ENCODE measurements around the gene ATP2B2.

Gene ATP2B2

DNA sequence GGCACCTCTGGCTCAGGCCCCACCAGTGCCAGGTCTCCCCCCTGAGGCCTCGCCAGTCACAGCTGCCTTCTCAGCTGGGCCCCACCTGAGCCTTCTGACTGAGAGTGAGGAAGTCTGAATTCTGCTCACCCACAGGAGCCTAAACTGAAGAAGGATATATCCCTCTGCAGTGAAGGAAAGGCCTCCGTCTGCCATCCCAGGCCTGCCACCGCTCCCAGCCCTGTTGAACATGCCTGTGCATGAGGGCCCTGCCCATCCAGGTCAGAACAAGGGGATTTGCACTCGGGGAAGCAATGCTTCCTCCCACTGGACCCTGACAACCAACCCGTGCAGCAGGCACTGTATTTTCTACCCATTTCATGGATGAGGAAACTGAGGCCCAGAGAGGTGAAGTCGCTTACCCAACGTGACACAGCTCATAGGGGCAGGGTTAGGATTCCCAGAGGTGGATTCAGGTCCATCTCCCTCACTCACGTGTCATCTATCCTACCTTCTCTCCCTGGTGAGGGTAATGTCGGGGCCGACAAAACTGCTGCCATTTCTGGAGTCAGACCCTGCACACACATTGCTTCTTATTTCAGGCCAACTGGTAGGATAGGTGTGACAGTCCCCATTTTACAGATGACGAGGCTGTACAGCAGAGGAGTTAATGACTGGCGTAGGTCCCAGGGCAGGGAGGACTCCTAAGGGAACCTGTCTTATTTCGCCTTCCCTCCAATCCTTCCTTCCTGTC is 22.6 kb downstream of the ATP2B2 start:
- Mint-ChIP-seq H3K36me3 (peaks cover 13% of the 10 kb centered on the region), H3K4me1 (no peaks in the 10 kb centered on the region), H3K4me3 (no peak overlapping the region), H3K27me3 (no peaks in the 10 kb centered on the region), H3K9me3 (peaks cover 14% of the 10 kb centered on the region), H3K27ac (no peak overlapping the region)
- no peak for ATAC-seq

DNA sequence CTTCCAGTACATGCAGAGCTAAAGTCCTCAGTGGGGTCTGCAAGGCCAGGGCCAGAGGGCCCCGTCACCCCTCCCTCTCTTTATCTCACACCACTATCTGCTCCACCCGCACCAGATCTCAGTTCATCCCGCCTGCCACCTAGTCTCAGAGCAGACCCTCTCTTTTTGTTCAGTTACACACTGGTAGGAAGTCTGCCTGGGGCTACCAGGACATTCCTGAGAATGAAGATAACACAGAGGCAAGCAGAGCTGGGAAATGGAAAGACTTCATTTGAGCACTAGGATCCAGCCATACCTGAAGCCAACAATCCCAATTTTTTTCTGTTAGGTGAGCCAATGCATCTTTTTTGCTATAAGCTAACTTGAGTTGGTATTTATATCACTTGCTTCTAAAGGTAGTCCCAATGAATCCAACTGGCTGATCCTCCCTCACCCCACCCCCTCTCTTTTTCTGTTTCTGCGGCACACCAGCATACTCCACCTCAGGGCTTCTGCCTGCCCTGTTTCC is 24.5 kb downstream of the ATP2B2 start:
- Mint-ChIP-seq H3K4me3 (no peak overlapping the region), H3K27me3 (no peaks in the 10 kb centered on the region), H3K27ac (no peak overlapping the region), H3K9me3 (peaks cover 17% of the 10 kb centered on the region), H3K36me3 (peaks cover 13% of the 10 kb centered on the region), H3K4me1 (no peaks in the 10 kb centered on the region)
- no peak for ATAC-seq

DNA sequence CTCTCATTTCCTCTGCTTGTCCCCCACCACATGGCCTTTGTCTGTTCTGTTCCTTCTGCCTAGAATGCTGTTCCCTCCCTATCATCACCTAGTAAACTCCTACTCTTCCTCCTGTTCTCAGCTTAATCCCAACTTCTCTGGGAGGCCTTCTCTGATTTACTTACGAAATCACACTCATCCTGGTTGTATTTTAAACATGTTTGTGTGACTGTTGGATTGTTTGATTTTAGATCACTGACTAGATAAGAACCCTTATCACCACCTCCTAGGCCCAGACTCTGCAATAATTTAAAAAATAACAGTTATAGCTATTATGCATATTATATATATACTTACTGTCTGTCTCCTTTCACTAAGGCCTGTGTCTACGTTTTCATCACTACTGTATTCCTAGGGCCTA is 26.1 kb downstream of the ATP2B2 start:
- Mint-ChIP-seq H3K27me3 (no peaks in the 10 kb centered on the region), H3K4me3 (no peak overlapping the region), H3K36me3 (peaks cover 13% of the 10 kb centered on the region), H3K27ac (no peak overlapping the region), H3K9me3 (peaks cover 17% of the 10 kb centered on the region), H3K4me1 (peaks cover 8% of the 10 kb centered on the region)
- no peak for ATAC-seq

DNA sequence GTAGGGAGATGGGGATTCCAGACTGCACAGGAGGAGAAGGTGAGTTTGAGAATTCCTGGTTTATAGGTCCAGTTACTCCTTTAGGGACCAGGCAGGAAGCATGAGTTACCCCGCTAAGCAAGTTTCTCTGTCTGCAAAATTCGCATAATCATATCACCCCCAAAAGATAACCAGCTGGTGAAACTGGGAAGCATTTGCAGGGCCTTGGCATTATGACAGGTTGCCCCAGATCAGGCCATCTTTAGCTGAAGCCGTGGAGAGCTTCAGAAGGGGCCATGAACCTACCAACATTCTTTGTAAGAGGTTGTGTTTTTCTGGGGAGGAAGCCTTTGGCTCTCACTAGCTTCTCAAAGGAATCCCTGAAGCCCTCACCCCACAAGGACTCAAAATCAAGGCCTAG is 29.4 kb downstream of the ATP2B2 start:
- peaks cover 30% of the 10 kb centered on the region for H3K27me3 Mint-ChIP-seq
- no peak overlapping the region for H3K4me3 Mint-ChIP-seq
- no peak for ATAC-seq
- H3K9me3 Mint-ChIP-seq, result peaks cover 17% of the 10 kb centered on the region
- H3K4me1 Mint-ChIP-seq, result peaks cover 13% of the 10 kb centered on the region
- H3K27ac Mint-ChIP-seq, result no peak overlapping the region
- H3K36me3 Mint-ChIP-seq, result peaks cover 13% of the 10 kb centered on the region

DNA sequence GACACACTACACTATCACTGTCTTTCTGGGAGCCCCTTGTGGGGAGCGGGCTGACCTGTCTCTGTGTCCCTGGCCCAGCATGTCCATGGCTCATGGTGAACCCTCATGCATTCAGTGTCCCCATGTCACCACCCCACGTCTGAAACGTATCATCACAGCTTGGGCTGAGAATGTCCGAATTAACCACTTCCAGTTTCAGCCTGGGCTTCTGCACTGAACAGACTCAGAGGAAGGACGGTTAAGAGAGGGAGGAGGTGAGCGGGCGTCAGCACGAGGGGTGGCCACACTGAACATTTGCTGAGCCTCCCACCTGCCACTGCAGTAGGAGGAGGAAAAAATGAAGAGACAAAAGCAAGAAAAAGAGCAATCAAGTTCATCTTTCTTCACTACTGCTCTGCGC is 30.5 kb downstream of the ATP2B2 start:
- Mint-ChIP-seq H3K27me3 (peaks cover 41% of the 10 kb centered on the region), H3K36me3 (peaks cover 13% of the 10 kb centered on the region), H3K9me3 (peaks cover 17% of the 10 kb centered on the region), H3K27ac (peak overlapping the region; percentile 9), H3K4me1 (peaks cover 15% of the 10 kb centered on the region), H3K4me3 (no peak overlapping the region)
- ATAC-seq, result peak; percentile 56

DNA sequence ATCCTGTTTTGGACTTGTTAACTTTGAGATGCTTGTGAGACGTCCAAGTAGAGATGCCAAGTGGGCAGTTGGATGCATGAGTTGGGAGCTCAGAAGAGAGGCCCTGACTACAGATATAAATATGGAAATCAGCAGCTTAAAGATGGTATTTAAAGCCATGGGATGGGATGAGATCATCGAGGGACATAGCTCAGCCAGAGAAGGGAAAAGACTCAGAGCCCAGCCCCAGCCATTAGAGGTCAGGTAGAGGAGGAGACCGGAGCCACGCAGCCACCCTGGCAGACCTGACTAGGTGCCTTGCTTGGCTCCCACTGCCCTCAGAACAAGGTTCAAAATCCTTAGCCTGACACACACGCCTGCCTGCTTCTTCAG is 31.1 kb downstream of the ATP2B2 start:
- no peak for ATAC-seq
- Mint-ChIP-seq H3K4me1 (peaks cover 15% of the 10 kb centered on the region), H3K27me3 (peaks cover 47% of the 10 kb centered on the region), H3K4me3 (no peak overlapping the region), H3K27ac (peak overlapping the region; percentile 9), H3K36me3 (peaks cover 11% of the 10 kb centered on the region), H3K9me3 (peaks cover 15% of the 10 kb centered on the region)

DNA sequence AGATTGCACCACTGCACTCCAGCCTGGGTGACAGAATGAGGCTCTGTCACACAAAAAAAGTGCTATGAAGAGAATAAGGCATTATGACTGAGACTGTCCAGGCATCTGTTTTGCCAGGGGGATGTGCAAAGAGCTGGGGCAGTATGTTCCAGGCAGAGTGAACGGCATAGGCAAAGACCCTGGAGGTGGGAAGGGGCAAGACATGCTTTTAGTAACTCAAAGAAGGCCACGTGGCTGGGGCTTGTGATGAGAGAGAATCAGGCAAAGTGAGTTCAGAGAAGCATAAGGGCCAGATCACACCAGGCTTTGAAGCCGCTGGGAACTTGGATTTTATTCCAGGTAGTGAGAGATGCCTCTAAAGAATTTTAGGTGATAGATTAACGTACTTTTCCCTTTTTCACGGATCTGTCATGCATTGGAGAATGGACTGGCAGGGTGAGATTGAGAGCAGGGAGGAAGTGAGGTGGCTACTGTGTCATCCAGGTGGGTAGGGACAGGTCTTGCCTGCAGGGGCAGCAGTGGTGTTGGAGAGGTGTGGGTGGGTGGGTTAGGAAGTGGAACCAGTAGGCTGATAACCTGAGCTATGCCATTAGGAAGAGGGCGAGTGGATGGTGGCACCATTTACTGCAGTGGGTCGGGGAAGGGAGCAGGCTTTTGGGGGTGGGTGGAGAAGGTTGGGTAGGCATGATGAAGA is 31.7 kb downstream of the ATP2B2 start:
- H3K4me1 Mint-ChIP-seq, result peaks cover 15% of the 10 kb centered on the region
- no peak overlapping the region for H3K4me3 Mint-ChIP-seq
- H3K27ac Mint-ChIP-seq, result peak overlapping the region; percentile 17
- ATAC-seq, result no peak
- peaks cover 10% of the 10 kb centered on the region for H3K9me3 Mint-ChIP-seq
- H3K36me3 Mint-ChIP-seq, result peaks cover 6% of the 10 kb centered on the region
- H3K27me3 Mint-ChIP-seq, result peaks cover 53% of the 10 kb centered on the region

DNA sequence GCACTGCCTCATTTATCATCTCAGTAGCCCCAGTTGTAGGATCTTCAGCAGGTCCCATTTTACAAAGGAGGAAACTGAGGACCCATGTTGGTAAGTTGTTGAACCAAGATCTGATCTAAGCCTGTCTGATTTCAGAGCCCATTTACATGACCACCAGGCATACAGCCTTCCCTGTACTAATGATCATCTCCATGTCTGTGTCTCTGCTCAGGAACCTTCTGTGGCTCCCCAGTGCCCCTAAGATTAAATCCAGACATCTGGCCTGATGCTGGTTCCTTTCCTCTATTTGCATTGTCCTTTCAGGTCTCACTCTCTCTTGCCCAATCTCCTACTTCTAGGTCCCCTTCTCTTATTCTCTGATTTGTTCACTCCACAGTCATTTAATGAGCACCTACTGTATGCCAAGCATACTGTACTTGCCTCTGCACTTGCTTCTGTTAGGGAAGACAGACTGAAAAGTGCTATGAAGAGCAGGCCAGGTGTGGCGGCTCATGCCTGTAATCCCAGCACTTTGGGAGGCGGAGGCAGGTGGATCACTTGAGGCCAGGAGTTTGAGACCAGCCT is 32.4 kb downstream of the ATP2B2 start:
- Mint-ChIP-seq H3K27ac (peak overlapping the region; percentile 17), H3K4me1 (peaks cover 15% of the 10 kb centered on the region), H3K4me3 (no peak overlapping the region)

DNA sequence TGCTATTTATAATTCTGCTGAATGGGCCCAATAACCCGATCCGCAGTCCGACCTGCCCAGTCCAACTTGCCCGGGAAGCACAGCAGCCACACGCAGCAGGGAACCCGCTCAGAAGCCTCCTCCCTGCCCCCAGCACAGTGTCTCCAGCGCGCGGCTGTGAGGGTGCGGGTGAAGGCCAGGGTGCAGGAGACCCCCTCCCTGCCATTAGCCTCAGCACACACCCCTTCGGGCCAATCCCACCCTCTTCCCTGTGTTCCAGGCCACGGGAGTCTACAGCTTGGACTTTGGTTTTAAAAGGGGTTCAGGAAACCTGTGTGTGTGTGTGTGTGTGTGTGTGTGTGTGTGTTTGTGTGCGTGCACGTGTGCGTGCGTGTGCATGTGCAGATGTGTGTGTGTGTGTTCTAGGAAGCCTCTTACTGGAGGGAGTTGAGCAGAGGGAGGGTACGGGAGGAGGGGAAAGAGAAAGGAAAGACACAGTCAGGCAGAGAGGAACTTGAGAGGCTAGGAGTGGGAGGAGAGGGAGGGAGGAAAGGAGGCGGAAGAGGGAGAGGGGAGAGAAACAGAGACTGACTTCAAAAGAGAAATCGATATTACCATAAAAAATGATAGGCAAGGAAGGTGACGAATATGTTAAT is 34.2 kb downstream of the ATP2B2 start:
- no peaks in the 10 kb centered on the region for H3K36me3 Mint-ChIP-seq
- no peak overlapping the region for H3K4me3 Mint-ChIP-seq
- no peaks in the 10 kb centered on the region for H3K9me3 Mint-ChIP-seq
- peaks cover 68% of the 10 kb centered on the region for H3K27me3 Mint-ChIP-seq
- H3K27ac Mint-ChIP-seq, result no peak overlapping the region
- ATAC-seq, result no peak
- peaks cover 15% of the 10 kb centered on the region for H3K4me1 Mint-ChIP-seq

More for the DNA sequence above, 32.4 kb downstream of the ATP2B2 start:
- Mint-ChIP-seq H3K27me3 (peaks cover 60% of the 10 kb centered on the region), H3K36me3 (no peaks in the 10 kb centered on the region), H3K9me3 (peaks cover 4% of the 10 kb centered on the region)
- ATAC-seq, result no peak

DNA sequence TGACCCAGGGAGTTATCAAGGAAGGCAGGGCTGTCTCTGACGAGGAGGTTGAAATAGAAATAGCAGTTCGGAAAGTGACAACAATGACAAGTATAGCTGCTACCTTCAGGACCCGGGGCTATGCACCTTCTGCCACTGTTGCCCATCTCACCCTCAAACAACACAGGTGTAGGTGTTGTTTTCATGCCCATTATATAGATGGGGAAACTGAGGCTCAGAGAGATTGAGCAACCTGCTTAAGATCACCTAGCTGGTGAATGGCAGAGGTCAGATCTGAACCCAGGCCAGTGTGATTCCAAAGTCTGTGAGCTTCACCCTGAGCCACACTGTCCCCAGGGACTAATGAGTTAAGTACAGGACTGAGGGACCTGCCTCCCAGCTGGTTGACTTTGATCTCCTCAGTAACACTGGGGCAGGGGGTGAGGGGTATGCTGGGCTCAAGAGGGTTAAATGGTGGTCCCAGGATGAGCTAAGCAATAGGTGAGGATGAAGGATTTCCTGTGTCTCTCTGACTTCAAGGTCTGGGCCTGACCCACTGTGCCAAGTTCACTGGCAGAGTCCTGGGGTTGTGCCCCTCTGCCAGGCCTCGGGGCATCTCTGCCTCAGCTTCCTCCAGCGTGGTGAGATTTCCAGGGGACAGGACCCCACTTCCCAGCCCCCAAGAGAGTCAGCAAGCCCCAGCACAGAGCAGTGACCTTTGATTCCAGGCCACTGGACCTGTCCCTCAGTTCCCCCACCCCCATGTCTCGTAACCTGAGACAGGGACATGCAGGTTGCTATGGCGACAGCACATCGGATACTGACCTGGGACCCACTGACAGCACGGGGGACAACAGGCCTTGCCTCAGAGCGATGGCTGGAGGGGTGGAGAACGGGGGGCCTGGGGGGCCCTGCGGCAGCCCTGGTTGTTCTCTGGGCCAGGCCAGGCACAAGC is 35.0 kb downstream of the ATP2B2 start:
- H3K4me1 Mint-ChIP-seq, result peaks cover 15% of the 10 kb centered on the region
- no peaks in the 10 kb centered on the region for H3K36me3 Mint-ChIP-seq
- H3K4me3 Mint-ChIP-seq, result no peak overlapping the region
- no peak overlapping the region for H3K27ac Mint-ChIP-seq
- H3K27me3 Mint-ChIP-seq, result peaks cover 72% of the 10 kb centered on the region
- no peaks in the 10 kb centered on the region for H3K9me3 Mint-ChIP-seq
- no peak for ATAC-seq

DNA sequence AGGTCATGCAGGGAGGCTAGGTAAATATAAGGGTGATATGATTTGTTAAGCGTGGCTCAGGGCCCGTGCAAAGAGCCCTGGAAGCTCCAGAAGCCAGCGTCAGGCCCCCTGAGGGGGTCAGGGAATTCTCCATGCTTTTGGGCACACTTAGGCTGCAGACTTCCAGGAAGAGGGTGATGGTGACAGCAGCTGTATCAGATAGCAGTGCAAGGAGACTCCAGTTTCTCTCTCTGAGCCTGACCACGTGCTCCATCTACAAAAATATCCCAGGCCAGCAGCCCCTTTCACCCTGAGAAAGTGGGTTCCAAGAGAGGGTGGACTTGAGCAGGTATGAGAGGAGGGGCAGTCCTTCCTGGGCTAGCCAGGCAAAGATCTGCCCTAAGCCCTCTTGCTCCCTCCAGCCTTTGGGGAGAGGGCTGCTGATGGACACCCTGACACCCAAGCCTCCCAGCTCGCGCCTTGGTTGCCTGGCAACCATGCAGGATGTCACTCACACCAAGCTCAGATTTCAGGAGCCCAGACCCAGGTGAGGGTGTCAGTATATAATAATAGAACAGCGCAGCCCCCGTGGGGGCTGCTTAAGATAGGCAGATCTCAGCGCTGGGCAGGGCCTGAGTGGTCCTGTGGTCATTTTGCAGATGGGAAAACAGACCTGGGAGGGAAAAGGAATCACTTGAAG is 35.8 kb downstream of the ATP2B2 start:
- Mint-ChIP-seq H3K4me1 (peaks cover 9% of the 10 kb centered on the region), H3K36me3 (no peaks in the 10 kb centered on the region), H3K27ac (no peak overlapping the region), H3K9me3 (no peaks in the 10 kb centered on the region), H3K4me3 (no peak overlapping the region), H3K27me3 (peaks cover 79% of the 10 kb centered on the region)
- no peak for ATAC-seq

DNA sequence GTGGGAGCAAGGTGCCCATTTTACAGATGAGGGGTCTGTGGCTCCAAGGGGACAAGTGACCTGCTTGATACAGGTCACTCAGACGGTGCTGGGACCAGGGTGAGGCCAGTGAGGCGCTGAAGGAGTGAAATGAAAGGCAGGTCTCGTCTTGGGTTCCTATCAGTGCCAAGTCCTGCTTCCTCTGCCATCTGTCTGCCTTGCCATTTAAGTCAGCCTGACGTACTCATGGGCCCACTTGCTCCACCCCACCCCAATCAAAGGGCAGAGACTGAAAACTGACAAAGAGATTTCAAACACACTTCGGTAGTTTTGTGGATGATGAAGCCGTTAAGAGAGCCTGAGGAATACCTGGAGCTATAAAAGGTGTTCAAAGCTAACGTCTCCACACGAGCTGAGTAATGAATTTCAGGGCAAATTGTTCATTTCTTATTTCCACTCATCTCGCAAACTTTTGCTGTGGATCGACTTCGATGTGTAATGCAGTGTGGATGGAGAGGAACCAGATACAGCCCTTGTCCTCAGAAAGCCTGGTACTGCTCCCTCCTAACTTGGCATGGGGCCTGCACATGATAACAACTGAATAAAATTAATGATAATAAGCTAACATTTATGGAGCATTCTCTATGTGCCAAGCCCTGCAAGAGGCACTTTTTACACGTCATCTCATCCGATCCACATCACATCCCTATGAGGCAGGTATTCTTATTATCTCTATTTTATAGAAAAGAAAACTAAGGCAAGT is 36.6 kb downstream of the ATP2B2 start:
- Mint-ChIP-seq H3K27ac (no peak overlapping the region), H3K4me3 (no peak overlapping the region), H3K4me1 (peaks cover 12% of the 10 kb centered on the region), H3K27me3 (peaks cover 82% of the 10 kb centered on the region), H3K36me3 (no peaks in the 10 kb centered on the region), H3K9me3 (no peaks in the 10 kb centered on the region)
- ATAC-seq, result no peak

DNA sequence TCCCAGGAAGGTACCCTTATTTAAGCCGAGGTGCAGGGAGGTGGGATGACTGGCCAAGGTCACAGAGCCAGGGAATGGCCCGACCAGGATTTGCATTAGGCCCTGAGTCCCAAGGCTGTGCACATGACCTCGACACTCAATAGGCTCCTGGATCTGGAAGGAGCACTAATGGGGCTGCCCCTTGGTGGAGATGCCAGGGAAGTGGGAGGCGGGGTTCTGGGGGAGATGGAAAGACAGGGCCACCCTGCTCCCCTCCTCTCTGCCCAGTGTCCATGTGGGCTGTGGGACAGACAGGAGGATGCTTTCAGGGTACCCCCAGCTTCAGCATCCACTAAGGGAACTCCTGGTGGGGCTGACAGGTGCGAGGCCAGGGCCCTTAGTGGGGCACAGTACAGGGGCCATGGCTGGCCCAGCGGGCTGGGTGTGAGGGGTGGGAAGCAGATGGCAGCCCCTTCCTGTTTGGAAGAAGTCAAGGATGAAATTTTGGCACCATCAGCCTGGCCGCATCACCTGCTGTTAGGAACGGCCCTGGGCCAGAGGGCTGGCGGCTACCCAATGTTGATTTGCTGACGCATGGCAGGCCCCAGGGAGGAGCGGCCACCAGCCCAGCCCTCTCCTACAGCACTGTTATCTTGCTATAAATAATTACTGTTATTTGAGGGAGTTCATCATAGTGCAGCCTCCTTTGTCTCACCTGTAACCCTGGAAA is 37.3 kb downstream of the ATP2B2 start:
- ATAC-seq, result no peak
- no peak overlapping the region for H3K4me3 Mint-ChIP-seq
- H3K36me3 Mint-ChIP-seq, result no peaks in the 10 kb centered on the region
- H3K27ac Mint-ChIP-seq, result no peak overlapping the region
- H3K9me3 Mint-ChIP-seq, result no peaks in the 10 kb centered on the region
- H3K27me3 Mint-ChIP-seq, result peaks cover 75% of the 10 kb centered on the region
- H3K4me1 Mint-ChIP-seq, result peaks cover 12% of the 10 kb centered on the region

Measured in stimulated activated memory B cell treated with anti-CD40 and anti-IgM and Interleukin-4, amounts not matched to agents 10 μg/mL and 1 μg/mL and 100 μg/mL, for 72 hours (primary cell).